NB4 (cell line): Measurements from ENCODE around the gene DSCAML1.

Source experiments
- CTCF ChIP-seq: IDR thresholded peaks from one replicate; pipeline ENCODE4 v1.5.1; 2012; ENCODE audit warnings: low read depth, low read length
- MYC ChIP-seq: IDR thresholded peaks from 2 replicates; pipeline ENCODE4 v1.6.1; 2011; ENCODE audit warnings: low read depth, low read length
- POLR2A ChIP-seq: IDR thresholded peaks from 2 replicates; pipeline ENCODE4 v1.6.1; 2011; ENCODE audit warnings: mild to moderate bottlenecking; ENCODE audit not compliant: insufficient read length; ENCODE audit errors: extremely low read depth
- TF ChIP-seq, protein P1 (sequence below): IDR thresholded peaks from 2 replicates; pipeline ENCODE4 v1.6.1; 2011; ENCODE audit warnings: low read depth, low read length

DNA sequence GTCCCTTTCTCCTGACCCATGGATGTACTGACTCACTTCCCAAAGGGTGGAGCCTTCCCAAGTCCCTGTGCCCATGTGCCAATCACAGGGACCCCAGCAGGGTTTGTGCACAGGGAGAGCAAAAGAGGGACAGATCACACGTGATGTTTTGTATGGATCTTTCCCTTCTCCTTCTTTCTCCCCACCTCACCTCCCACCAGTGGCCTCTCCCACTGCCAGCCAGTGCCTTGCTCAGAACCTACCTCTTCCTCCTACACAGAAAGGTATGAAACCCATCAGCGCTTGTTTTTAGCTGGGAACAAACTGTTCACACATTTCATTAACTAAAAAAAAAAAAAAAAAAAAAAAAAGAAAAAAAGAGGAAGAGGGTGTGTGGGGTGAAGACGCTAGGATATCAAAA is 112.9 kb downstream of the DSCAML1 start:
- TF ChIP-seq POLR2A (no peak), MYC (no peak), CTCF (no peak)
- TF ChIP-seq, protein P1, sequence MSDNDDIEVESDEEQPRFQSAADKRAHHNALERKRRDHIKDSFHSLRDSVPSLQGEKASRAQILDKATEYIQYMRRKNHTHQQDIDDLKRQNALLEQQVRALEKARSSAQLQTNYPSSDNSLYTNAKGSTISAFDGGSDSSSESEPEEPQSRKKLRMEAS, result no peak
